ENCODE measurements around the gene OSGIN1. TPM values are rescaled to one million over a fixed set of nuclear protein-coding genes. Genes with fewer than 3 reads are reported as not detected.

The OSGIN1 gene
- total RNA-seq, 1 donor from 2014 or later, result 2.4 TPM

GRCh38 chr16:83924686-83925085 lies 28.4 kb upstream of the OSGIN1 start:
- H3K4me3 Mint-ChIP-seq, result no peak overlapping the region
- no peaks in the 10 kb centered on the region for H3K9me3 Mint-ChIP-seq
- no peaks in the 10 kb centered on the region for H3K27me3 Mint-ChIP-seq (ENCODE audit: low read depth)
- peaks cover 14% of the 10 kb centered on the region for H3K36me3 Mint-ChIP-seq (ENCODE audit: low read depth)
- peaks cover 22% of the 10 kb centered on the region for H3K4me1 Mint-ChIP-seq
- no peak overlapping the region for H3K27ac Mint-ChIP-seq (ENCODE audit: unreplicated experiment)
- no peak for DNase-seq (ENCODE audit: low read depth, low spot score)
- no peak for TF ChIP-seq CTCF (conservative IDR thresholded peaks at IDR 0.05)

- Mint-ChIP-seq H3K4me1 (peaks cover 22% of the 10 kb centered on the region), H3K4me3 (no peak overlapping the region), H3K36me3 (ENCODE audit: low read depth) (peaks cover 11% of the 10 kb centered on the region), H3K27ac (ENCODE audit: unreplicated experiment) (no peak overlapping the region), H3K9me3 (no peaks in the 10 kb centered on the region), H3K27me3 (ENCODE audit: low read depth) (no peaks in the 10 kb centered on the region)
- TF ChIP-seq CTCF (conservative IDR thresholded peaks at IDR 0.05), result no peak
- no peak for DNase-seq (ENCODE audit: low read depth, low spot score)
Observed at GRCh38 chr16:83925095-83925905, 27.7 kb upstream of the OSGIN1 start.

GRCh38 chr16:83925957-83926725 lies 26.9 kb upstream of the OSGIN1 start:
- DNase-seq (ENCODE audit: low read depth, low spot score), result no peak
- H3K27me3 Mint-ChIP-seq (ENCODE audit: low read depth), result no peaks in the 10 kb centered on the region
- TF ChIP-seq CTCF (conservative IDR thresholded peaks at IDR 0.05), result no peak
- H3K4me1 Mint-ChIP-seq, result peaks cover 22% of the 10 kb centered on the region
- peak overlapping the region; percentile 78 for H3K27ac Mint-ChIP-seq (ENCODE audit: unreplicated experiment)
- no peak overlapping the region for H3K4me3 Mint-ChIP-seq
- no peaks in the 10 kb centered on the region for H3K9me3 Mint-ChIP-seq
- peaks cover 4% of the 10 kb centered on the region for H3K36me3 Mint-ChIP-seq (ENCODE audit: low read depth)

- H3K4me1 Mint-ChIP-seq, result peaks cover 22% of the 10 kb centered on the region
- H3K9me3 Mint-ChIP-seq, result no peaks in the 10 kb centered on the region
- peak; percentile 81 for DNase-seq (ENCODE audit: low read depth, low spot score)
- peak overlapping the region; percentile 78 for H3K27ac Mint-ChIP-seq (ENCODE audit: unreplicated experiment)
- peak; percentile 99 for TF ChIP-seq CTCF (conservative IDR thresholded peaks at IDR 0.05)
- H3K27me3 Mint-ChIP-seq (ENCODE audit: low read depth), result no peaks in the 10 kb centered on the region
- no peak overlapping the region for H3K4me3 Mint-ChIP-seq
- H3K36me3 Mint-ChIP-seq (ENCODE audit: low read depth), result no peaks in the 10 kb centered on the region
Observed at GRCh38 chr16:83926726-83927397, 26.2 kb upstream of the OSGIN1 start.

- no peak overlapping the region for H3K4me3 Mint-ChIP-seq
- peaks cover 12% of the 10 kb centered on the region for H3K4me1 Mint-ChIP-seq
- no peak for DNase-seq (ENCODE audit: low read depth, low spot score)
- H3K36me3 Mint-ChIP-seq (ENCODE audit: low read depth), result no peaks in the 10 kb centered on the region
- no peak for TF ChIP-seq CTCF (conservative IDR thresholded peaks at IDR 0.05)
- H3K27me3 Mint-ChIP-seq (ENCODE audit: low read depth), result no peaks in the 10 kb centered on the region
- no peaks in the 10 kb centered on the region for H3K9me3 Mint-ChIP-seq
- no peak overlapping the region for H3K27ac Mint-ChIP-seq (ENCODE audit: unreplicated experiment)
Observed at GRCh38 chr16:83928341-83929055, 24.5 kb upstream of the OSGIN1 start.
